ENCODE results near the gene MEX3A.

DNA sequence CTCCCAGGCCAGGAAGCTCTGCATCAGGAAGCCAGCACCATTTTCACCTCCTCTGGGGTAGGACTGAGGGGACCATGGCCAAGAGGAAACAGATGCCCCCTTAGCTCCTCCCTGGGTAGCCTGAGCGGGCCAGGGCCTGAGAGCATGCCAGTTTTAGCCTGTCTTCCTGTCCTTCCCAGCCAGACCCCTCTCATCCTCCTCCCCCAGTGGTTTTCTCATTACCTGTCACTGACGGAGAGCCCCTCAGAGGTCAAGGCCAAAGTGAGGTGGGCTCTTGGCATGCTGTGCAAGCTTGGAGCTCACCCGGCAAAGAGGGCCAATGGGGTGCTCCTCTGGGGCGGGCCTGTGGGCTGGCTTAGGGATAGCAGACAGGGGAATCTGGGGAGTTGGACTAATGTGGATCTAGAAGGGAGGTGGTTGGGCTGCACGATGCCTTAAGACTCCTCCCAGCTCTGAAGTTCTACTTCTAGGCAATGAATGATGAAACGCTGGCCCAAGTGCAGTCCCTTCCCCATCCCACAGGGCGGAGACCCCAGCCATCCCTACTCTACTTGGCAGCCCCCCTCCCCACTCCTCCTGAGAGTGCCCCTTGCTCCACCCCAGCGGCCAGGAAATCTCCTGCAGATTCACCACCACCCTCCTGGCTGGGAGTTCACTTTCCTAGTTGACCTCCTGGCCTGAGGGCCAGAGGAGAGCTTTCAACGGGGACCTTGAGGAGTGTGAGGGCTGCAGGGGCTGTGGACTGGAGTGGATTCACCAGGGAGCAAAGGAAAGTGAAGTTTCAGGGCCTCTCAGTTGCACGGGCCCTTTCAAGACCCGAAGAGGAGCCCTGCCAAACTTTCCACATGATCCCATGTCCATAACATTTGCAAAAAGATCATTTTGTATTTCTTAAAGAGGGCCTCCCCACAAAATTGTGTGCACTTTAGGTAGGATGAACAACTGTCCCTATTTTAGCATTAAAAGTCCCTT lies 22.9 kb upstream of the MEX3A start:
- no peak for TF ChIP-seq POLR2A (IDR thresholded peaks at IDR 0.05; ENCODE audit: low read depth, low read length)
- TF ChIP-seq TAF1 (IDR thresholded peaks at IDR 0.05; ENCODE audit: borderline replicate concordance, low read depth, low read length) = no peak

All from GM12892 (cell line).